GM12873 (cell line): ENCODE results near the gene IRGC.

Experiments
- TF ChIP-seq, protein P1 (sequence below): IDR thresholded peaks from 2 replicates; pipeline ENCODE4 v1.5.1; 2012; ENCODE audit warnings: low read depth, mild to moderate bottlenecking, moderate library complexity, low read length, control low read depth; ENCODE audit not compliant: insufficient read depth; ENCODE audit errors: missing control alignments

IRGC gene

DNA sequence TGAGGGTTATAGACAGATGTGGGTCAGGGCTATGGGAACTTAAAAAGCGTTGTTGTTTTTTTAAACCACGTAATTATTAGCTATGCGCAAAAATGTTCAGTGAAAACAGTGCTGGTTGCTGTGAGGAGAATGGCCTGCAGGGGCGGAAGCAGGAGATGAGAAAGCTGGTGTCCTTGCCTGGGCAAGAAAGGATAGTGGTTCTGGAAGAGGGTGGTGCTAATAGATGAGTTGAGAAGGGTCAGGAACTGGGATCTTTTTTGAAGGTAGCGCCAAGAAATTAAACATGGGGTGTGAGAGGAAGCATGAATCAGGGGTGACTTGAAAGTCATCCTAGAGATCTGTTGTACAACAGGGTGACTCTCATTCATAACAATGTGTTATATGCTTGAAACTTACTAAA is 43.6 kb downstream of the IRGC start:
- TF ChIP-seq, protein P1, sequence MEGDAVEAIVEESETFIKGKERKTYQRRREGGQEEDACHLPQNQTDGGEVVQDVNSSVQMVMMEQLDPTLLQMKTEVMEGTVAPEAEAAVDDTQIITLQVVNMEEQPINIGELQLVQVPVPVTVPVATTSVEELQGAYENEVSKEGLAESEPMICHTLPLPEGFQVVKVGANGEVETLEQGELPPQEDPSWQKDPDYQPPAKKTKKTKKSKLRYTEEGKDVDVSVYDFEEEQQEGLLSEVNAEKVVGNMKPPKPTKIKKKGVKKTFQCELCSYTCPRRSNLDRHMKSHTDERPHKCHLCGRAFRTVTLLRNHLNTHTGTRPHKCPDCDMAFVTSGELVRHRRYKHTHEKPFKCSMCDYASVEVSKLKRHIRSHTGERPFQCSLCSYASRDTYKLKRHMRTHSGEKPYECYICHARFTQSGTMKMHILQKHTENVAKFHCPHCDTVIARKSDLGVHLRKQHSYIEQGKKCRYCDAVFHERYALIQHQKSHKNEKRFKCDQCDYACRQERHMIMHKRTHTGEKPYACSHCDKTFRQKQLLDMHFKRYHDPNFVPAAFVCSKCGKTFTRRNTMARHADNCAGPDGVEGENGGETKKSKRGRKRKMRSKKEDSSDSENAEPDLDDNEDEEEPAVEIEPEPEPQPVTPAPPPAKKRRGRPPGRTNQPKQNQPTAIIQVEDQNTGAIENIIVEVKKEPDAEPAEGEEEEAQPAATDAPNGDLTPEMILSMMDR, result peak; percentile 62

DNA sequence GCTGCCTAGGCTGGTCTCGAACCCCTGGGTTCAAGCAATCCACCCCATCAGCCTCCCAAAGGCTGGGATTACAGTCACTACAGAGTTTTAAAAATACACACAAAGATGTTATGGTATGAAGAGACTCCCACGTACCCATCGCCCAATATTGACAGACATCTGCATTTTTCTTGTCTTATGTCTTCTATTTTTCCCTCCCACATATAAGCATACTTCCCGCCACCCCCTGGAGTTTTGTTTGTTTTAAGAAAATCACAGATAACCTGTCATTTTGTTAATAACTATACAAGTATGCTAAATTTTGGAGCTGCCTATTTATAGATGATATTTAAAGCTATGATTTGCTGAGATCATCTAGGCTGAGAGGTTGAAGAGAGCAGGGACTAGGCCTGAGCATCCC is 45.1 kb downstream of the IRGC start:
- TF ChIP-seq, protein P1, result no peak

DNA sequence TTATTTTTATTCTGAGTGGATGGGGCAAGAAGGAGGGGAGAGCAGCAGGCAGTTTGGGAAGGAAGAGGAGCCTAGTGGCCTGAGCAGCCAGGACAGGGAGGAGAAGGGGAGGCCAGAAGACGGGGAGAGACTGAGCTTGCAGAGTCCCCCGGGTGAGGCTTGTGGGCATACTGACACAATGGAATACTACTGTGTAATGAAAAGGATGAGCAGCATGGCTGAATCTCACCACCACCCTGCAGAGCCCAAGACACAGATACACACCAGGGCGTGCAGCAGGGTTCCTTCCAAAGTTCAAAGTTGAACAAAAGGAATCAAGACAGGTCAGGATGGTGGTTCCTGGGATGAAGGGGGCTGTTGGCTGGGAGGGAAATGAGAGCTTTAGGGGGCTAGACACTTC is 46.9 kb downstream of the IRGC start:
- TF ChIP-seq, protein P1, result no peak

DNA sequence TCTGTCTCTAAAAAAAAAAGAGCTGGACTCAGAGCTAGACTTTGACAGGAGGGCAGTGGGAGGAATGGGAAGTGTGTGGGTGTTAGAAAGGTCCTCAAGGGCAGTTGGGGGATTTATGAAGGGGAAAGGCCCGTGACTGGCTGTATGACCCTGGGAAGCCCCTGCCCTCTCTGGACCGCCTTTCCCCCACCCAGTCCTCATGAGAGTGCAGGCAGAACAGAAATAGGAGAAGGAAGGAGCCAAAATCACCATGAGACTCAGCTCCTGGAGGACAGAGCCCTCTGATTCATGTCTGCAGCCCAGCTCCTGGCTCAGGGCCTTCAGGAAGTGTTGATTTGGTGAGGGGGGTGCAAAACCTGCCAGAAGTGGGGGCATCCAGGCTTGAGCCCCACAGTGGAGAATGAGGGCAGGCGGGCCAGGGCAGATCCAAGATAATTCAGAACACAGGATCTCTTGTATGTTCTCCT is 47.6 kb downstream of the IRGC start:
- TF ChIP-seq, protein P1, result no peak

DNA sequence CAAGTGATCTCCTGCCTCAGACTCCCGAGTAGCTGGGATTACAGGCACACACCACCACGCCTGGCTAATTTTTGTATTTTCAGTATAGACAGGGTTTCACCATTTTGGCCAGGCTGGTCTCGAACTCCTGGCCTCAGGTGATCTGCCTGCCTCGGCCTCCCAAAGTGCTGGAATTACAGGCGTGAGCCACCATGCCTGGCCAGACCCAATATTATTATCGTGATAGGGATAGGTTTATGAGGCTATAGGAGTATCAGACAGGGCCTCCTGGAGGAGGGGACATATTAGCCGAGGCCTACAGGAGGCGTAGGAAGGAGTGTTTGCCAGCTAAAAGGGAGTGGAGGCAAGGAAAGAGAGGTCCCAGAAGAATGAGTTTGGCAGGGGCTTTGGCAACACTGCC is 48.8 kb downstream of the IRGC start:
- TF ChIP-seq, protein P1, result peak; percentile 11

DNA sequence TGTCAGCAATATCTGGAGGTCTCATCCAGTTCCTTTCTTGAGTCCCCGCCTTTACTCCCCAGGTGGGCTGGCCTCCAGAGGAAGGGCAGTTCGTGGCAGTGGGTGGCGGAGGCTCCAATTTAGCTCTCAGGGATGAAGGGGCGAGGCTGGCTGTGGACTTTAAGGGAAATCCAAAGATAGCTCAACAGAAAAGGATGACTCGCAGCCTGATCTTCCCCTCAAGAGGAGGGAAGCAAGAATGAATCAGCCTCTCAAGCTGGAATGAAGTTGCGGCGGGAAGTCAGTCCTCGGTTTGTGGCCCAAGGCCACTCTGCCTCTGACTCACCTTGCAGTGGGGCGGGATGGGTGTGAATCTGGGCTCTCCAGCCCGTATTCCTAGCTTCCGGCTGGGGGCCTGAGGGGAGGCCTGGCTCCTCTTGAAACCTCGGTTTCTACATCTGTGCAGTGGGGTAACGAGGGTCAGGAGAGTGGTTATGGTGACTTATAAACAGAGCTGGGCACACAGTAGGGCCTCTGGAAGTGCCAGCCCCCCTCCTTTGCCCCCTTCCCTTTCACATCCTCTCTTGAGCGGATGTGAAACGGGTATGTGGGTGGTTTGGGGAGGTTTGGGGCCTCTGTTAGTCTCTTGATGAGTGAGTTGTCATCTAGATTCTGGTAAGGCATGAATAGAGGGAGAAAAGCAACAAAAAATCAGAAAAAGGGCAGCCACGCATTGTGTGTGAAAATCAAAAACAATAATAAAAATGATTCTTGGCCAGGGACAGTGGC is 49.4 kb downstream of the IRGC start:
- TF ChIP-seq, protein P1, result no peak

DNA sequence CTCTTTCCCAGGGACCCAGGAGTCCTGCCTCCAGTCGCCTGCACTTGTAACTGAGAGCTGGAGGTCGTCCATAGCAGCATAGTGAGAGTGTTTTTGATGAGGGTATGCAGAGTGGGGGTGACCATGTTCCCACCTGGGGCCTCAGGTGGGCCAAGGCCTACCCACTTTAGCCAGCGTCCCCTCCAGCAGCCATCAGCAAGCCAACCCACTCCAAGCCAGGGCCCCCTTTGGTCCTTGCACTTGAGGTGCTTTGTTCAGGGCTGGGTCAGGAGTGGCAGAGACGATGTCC is 50.8 kb downstream of the IRGC start:
- TF ChIP-seq, protein P1, result no peak
